Fibroblast of lung (primary cell): ENCODE measurements around the gene ADIPOQ. TPM values are rescaled to one million over a fixed set of nuclear protein-coding genes. Genes with fewer than 3 reads are reported as not detected.

Experiments
- DNase-seq, 2 donors: peaks; one replicate each; pipeline versions ENCODE4 v3.0.0 to v3.0.0-alpha.2; 2010; ENCODE audit warnings: low read depth in 2 of 2
- H2AFZ ChIP-seq: 2 replicates; pipeline ENCODE4 v1.5.1; 2012; ENCODE audit warnings: low read length, control low read depth, inconsistent platforms
- H3K27ac ChIP-seq: 2 replicates; pipeline ENCODE4 v1.5.1; 2011; ENCODE audit warnings: low read length, control low read depth; ENCODE audit not compliant: insufficient read depth
- H3K27me3 ChIP-seq: 2 replicates; pipeline ENCODE4 v1.5.1; 2011; ENCODE audit warnings: mild to moderate bottlenecking, low read length; ENCODE audit not compliant: control insufficient read depth, insufficient read depth
- H3K36me3 ChIP-seq: 2 replicates; pipeline ENCODE4 v1.5.1; 2011; ENCODE audit warnings: low read length; ENCODE audit not compliant: control insufficient read depth, insufficient read depth
- H3K4me1 ChIP-seq: 2 replicates; pipeline ENCODE4 v1.5.1; 2011; ENCODE audit warnings: low read length; ENCODE audit not compliant: control insufficient read depth, insufficient read depth; ENCODE audit errors: extremely low read depth
- H3K4me2 ChIP-seq: 2 replicates; pipeline ENCODE4 v1.5.1; 2011; ENCODE audit warnings: low read length, control low read depth; ENCODE audit not compliant: insufficient read depth; ENCODE audit errors: extremely low read depth
- H3K4me3 ChIP-seq, 4 experiments: fragments of 200-600 bp in 1 of 4; sonication (generic) in 1 of 4; replicated peaks in 1 of 4; 2 replicates each; pipeline ENCODE4 v1.5.1; 2011 to 2016; ENCODE audit warnings: low read length in 4 of 4, low read depth in 3 of 4, mild to moderate bottlenecking in 3 of 4, control low read depth in 2 of 4, inconsistent platforms in 1 of 4, mixed read lengths in 1 of 4; ENCODE audit not compliant: insufficient read depth in 1 of 4; ENCODE audit errors: control extremely low read depth in 1 of 4
- H3K79me2 ChIP-seq: 2 replicates; pipeline ENCODE4 v1.5.1; 2012; ENCODE audit warnings: mild to moderate bottlenecking, low read length, inconsistent platforms; ENCODE audit not compliant: control insufficient read depth, insufficient read depth
- H3K9ac ChIP-seq: 2 replicates; pipeline ENCODE4 v1.5.1; 2011; ENCODE audit warnings: mild to moderate bottlenecking, low read length, control low read depth; ENCODE audit not compliant: insufficient read depth
- H3K9me3 ChIP-seq: 2 replicates; pipeline ENCODE4 v1.5.1; 2012; ENCODE audit warnings: low read depth, low read length; ENCODE audit not compliant: control insufficient read depth, insufficient read depth
- H4K20me1 ChIP-seq: 2 replicates; pipeline ENCODE4 v1.5.1; 2011; ENCODE audit warnings: low read length; ENCODE audit not compliant: control insufficient read depth, insufficient read depth; ENCODE audit errors: extremely low read depth
- EZH2 ChIP-seq: IDR thresholded peaks from 2 replicates; pipeline ENCODE4 v1.5.1; 2012; ENCODE audit warnings: low read length, control low read depth, mild to moderate bottlenecking; ENCODE audit errors: missing control alignments
- polyA plus RNA-seq, 2 donors: library from polyadenylated mRNA; depleted of rRNA in 1 of 2; stranded (reverse) in 1 of 2; unstranded in 1 of 2; fragments of >200 nt; gene quantifications; 2 replicates each; pipeline ENCODE4 v1.2.1, GENCODE V29; 2011 to 2012; ENCODE audit warnings: missing spikeins in 1 of 2
- total RNA-seq: library from RNA; depleted of rRNA; stranded (reverse); fragments of >200 nt; gene quantifications from 2 replicates; pipeline ENCODE4 v1.2.1, GENCODE V29; 2014
- TF ChIP-seq, protein P1 (sequence below), 2 donors: IDR thresholded peaks in 1 of 2; conservative IDR thresholded peaks in 1 of 2; 1 replicate in 1 of 2; 2 replicates in 1 of 2; pipeline ENCODE4 v1.5.1; 2011 to 2012; ENCODE audit warnings: low read length in 2 of 2, control low read depth in 1 of 2, inconsistent platforms in 1 of 2, low read depth in 1 of 2, mild to moderate bottlenecking in 1 of 2

The ADIPOQ gene
- total and polyA plus RNA-seq, 2 donors (not counting 1 experiment from before 2014, with no cell fraction given), result not detected

DNA sequence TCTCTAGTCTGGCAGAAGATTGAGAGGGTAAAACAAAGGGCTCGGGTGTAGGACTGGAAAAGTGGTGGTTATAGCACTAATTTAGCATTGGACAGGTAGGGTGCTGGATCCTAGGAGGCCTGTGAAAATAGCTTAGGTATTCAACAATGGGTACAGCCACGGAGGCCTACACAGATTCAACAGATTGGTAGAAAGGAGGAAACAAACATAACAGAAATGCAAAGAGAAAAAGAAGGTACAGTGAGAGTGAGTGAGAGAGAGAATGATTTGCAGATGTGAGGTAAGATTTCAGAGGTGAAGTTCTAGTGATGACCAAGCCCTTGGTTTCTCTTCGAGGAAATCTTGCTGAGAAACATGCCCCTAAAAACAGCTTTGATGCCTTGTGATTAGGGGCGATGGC is 37.9 kb downstream of the ADIPOQ start:
- TF ChIP-seq, protein P1, sequence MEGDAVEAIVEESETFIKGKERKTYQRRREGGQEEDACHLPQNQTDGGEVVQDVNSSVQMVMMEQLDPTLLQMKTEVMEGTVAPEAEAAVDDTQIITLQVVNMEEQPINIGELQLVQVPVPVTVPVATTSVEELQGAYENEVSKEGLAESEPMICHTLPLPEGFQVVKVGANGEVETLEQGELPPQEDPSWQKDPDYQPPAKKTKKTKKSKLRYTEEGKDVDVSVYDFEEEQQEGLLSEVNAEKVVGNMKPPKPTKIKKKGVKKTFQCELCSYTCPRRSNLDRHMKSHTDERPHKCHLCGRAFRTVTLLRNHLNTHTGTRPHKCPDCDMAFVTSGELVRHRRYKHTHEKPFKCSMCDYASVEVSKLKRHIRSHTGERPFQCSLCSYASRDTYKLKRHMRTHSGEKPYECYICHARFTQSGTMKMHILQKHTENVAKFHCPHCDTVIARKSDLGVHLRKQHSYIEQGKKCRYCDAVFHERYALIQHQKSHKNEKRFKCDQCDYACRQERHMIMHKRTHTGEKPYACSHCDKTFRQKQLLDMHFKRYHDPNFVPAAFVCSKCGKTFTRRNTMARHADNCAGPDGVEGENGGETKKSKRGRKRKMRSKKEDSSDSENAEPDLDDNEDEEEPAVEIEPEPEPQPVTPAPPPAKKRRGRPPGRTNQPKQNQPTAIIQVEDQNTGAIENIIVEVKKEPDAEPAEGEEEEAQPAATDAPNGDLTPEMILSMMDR (conservative IDR thresholded peaks at IDR 0.05 in 1 of 2, IDR thresholded peaks at IDR 0.05 in 1 of 2; ENCODE audit: low read depth in 1 of 2, low read length in 2 of 2), result no peak
- TF ChIP-seq EZH2, result no peak
- no peak overlapping the region for H3K9ac ChIP-seq

DNA sequence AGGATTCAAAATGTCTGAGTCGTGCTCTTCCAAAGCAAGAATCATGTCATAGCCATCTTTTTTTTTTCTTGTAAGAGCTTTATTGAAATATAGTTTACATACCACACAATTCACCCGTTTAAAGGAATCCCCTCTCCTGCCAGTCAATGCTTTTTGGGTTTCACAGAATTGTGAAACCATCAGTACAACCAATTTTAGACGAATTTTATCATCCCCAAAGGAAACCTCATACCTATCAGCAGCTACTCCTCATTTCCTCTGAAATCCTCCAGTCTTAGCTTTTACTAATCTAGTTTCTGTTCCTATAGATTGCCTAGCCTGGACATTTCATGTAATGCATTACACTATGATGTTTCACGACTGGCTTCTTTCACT is 39.6 kb downstream of the ADIPOQ start:
- DNase-seq, result no peak
- H3K27ac ChIP-seq, result no peak overlapping the region
- no peak overlapping the region for H3K4me3 ChIP-seq
- no peaks in the 10 kb centered on the region for H3K4me1 ChIP-seq
- no peaks in the 10 kb centered on the region for H3K36me3 ChIP-seq
- H3K79me2 ChIP-seq, result no peaks in the 10 kb centered on the region
- no peaks in the 10 kb centered on the region for H4K20me1 ChIP-seq
- H3K4me2 ChIP-seq, result no peak overlapping the region
- H3K27me3 ChIP-seq, result no peaks in the 10 kb centered on the region
- TF ChIP-seq EZH2, result no peak
- TF ChIP-seq, protein P1 (conservative IDR thresholded peaks at IDR 0.05 in 1 of 2, IDR thresholded peaks at IDR 0.05 in 1 of 2; ENCODE audit: low read depth in 1 of 2, low read length in 2 of 2), result no peak
- no peaks in the 10 kb centered on the region for H3K9me3 ChIP-seq
- H2AFZ ChIP-seq, result no peak overlapping the region
- H3K9ac ChIP-seq, result no peak overlapping the region

More for the DNA sequence above, 37.9 kb downstream of the ADIPOQ start:
- no peaks in the 10 kb centered on the region for H4K20me1 ChIP-seq
- DNase-seq, result no peak
- no peak overlapping the region for H3K4me3 ChIP-seq
- no peaks in the 10 kb centered on the region for H3K9me3 ChIP-seq
- no peak overlapping the region for H2AFZ ChIP-seq
- H3K79me2 ChIP-seq, result no peaks in the 10 kb centered on the region
- H3K4me2 ChIP-seq, result no peak overlapping the region
- no peaks in the 10 kb centered on the region for H3K27me3 ChIP-seq
- no peak overlapping the region for H3K27ac ChIP-seq
- no peaks in the 10 kb centered on the region for H3K36me3 ChIP-seq
- H3K4me1 ChIP-seq, result no peaks in the 10 kb centered on the region

GRCh38 chr3:186882881-186883685 is 40.6 kb downstream of the ADIPOQ start:
- Histone ChIP-seq H4K20me1 (no peaks in the 10 kb centered on the region), H3K9me3 (no peaks in the 10 kb centered on the region), H3K36me3 (no peaks in the 10 kb centered on the region), H3K27ac (no peak overlapping the region), H3K4me3 (no peak overlapping the region), H3K4me1 (no peaks in the 10 kb centered on the region), H3K79me2 (no peaks in the 10 kb centered on the region), H2AFZ (no peak overlapping the region), H3K27me3 (no peaks in the 10 kb centered on the region), H3K4me2 (no peak overlapping the region), H3K9ac (no peak overlapping the region)
- DNase-seq, result peak; percentile 40 to 86
- no peak for TF ChIP-seq EZH2
- TF ChIP-seq, protein P1 (conservative IDR thresholded peaks at IDR 0.05 in 1 of 2, IDR thresholded peaks at IDR 0.05 in 1 of 2; ENCODE audit: low read depth in 1 of 2, low read length in 2 of 2), result no peak
